Osteoblast (primary cell): ENCODE results near the gene CCT3. TPM values are rescaled to one million over a fixed set of nuclear protein-coding genes. Genes with fewer than 3 reads are reported as not detected.

ENCODE experiments used
- DNase-seq: peaks from one replicate; pipeline ENCODE4 v3.0.0; 2011; ENCODE audit warnings: low spot score, mixed read lengths; ENCODE audit not compliant: insufficient read length; ENCODE audit errors: missing footprints
- H2AFZ ChIP-seq: 2 replicates; pipeline ENCODE4 v1.6.0; 2011; ENCODE audit warnings: mild to moderate bottlenecking, low read length
- H3K27ac ChIP-seq: 2 replicates; pipeline ENCODE4 v1.5.1; 2011; ENCODE audit warnings: mild to moderate bottlenecking, low read depth, low read length, moderate library complexity
- H3K27me3 ChIP-seq: 2 replicates; pipeline ENCODE4 v1.6.0; 2012; ENCODE audit warnings: mild to moderate bottlenecking, control low read depth, inconsistent platforms, low read length, moderate library complexity; ENCODE audit not compliant: insufficient read depth
- H3K36me3 ChIP-seq: 2 replicates; pipeline ENCODE4 v1.5.1; 2011; ENCODE audit warnings: mild to moderate bottlenecking, low read length, control low read depth, moderate library complexity; ENCODE audit not compliant: insufficient read depth
- H3K4me1 ChIP-seq: 2 replicates; pipeline ENCODE4 v1.5.1; 2011; ENCODE audit warnings: mild to moderate bottlenecking, low read length, control low read depth, moderate library complexity; ENCODE audit not compliant: insufficient read depth
- H3K4me2 ChIP-seq: 2 replicates; pipeline ENCODE4 v1.6.0; 2011; ENCODE audit warnings: mild to moderate bottlenecking, low read length; ENCODE audit not compliant: insufficient read depth
- H3K4me3 ChIP-seq: fragments of 200-600 bp; sonication (generic); 3 replicates; pipeline ENCODE4 v1.5.1; 2012; ENCODE audit warnings: mild to moderate bottlenecking, low read length, inconsistent platforms; ENCODE audit not compliant: insufficient read depth
- H3K79me2 ChIP-seq: 2 replicates; pipeline ENCODE4 v1.6.0; 2012; ENCODE audit warnings: mild to moderate bottlenecking, low read length, control low read depth, inconsistent platforms; ENCODE audit not compliant: insufficient read depth
- H3K9me3 ChIP-seq: 2 replicates; pipeline ENCODE4 v1.5.1; 2011; ENCODE audit warnings: low read depth, low read length, control low read depth
- H4K20me1 ChIP-seq: 2 replicates; pipeline ENCODE4 v1.6.0; 2012; ENCODE audit warnings: mild to moderate bottlenecking, low read length, control low read depth; ENCODE audit not compliant: insufficient read depth
- total RNA-seq: library from RNA; depleted of rRNA; stranded (reverse); fragments of >200 nt; gene quantifications from 2 replicates; pipeline ENCODE4 v1.2.3, GENCODE V29; 2012
- TF ChIP-seq, protein P1 (sequence below): IDR thresholded peaks from 2 replicates; pipeline ENCODE4 v1.5.1; 2011; ENCODE audit warnings: mild to moderate bottlenecking, low read depth, low read length, moderate library complexity; ENCODE audit errors: extremely low read depth

Gene CCT3
- total RNA-seq, 1 donor: 258 TPM

DNA sequence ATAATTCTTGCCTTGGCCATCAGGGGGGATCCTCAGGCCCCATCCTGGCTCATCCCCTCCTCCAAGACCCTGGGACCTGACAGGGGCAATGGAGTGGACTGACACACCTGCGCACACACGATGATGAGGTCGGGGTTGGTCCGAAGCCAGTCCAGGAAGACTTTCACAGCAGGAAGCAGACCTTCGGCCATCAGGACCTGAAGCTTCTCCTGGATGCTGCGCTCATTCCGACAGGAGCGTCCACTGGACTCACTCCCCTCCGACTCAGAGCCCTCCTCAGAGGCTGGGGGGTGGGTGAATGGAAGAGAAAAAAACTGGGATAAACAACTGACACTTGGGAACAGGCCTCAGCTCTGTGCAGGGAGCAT is 74.8 kb downstream of the CCT3 start:
- TF ChIP-seq, protein P1, sequence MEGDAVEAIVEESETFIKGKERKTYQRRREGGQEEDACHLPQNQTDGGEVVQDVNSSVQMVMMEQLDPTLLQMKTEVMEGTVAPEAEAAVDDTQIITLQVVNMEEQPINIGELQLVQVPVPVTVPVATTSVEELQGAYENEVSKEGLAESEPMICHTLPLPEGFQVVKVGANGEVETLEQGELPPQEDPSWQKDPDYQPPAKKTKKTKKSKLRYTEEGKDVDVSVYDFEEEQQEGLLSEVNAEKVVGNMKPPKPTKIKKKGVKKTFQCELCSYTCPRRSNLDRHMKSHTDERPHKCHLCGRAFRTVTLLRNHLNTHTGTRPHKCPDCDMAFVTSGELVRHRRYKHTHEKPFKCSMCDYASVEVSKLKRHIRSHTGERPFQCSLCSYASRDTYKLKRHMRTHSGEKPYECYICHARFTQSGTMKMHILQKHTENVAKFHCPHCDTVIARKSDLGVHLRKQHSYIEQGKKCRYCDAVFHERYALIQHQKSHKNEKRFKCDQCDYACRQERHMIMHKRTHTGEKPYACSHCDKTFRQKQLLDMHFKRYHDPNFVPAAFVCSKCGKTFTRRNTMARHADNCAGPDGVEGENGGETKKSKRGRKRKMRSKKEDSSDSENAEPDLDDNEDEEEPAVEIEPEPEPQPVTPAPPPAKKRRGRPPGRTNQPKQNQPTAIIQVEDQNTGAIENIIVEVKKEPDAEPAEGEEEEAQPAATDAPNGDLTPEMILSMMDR: no peak
- peaks cover 18% of the 10 kb centered on the region for H4K20me1 ChIP-seq
- no peak overlapping the region for H3K4me3 ChIP-seq
- H3K9me3 ChIP-seq: no peaks in the 10 kb centered on the region
- peaks cover 4% of the 10 kb centered on the region for H3K79me2 ChIP-seq
- H3K4me2 ChIP-seq: no peak overlapping the region
- H2AFZ ChIP-seq: no peak overlapping the region
- H3K27me3 ChIP-seq: no peaks in the 10 kb centered on the region
- no peak for DNase-seq
- peaks cover 82% of the 10 kb centered on the region for H3K36me3 ChIP-seq
- H3K27ac ChIP-seq: peak overlapping the region; percentile 71
- peaks cover 15% of the 10 kb centered on the region for H3K4me1 ChIP-seq

DNA sequence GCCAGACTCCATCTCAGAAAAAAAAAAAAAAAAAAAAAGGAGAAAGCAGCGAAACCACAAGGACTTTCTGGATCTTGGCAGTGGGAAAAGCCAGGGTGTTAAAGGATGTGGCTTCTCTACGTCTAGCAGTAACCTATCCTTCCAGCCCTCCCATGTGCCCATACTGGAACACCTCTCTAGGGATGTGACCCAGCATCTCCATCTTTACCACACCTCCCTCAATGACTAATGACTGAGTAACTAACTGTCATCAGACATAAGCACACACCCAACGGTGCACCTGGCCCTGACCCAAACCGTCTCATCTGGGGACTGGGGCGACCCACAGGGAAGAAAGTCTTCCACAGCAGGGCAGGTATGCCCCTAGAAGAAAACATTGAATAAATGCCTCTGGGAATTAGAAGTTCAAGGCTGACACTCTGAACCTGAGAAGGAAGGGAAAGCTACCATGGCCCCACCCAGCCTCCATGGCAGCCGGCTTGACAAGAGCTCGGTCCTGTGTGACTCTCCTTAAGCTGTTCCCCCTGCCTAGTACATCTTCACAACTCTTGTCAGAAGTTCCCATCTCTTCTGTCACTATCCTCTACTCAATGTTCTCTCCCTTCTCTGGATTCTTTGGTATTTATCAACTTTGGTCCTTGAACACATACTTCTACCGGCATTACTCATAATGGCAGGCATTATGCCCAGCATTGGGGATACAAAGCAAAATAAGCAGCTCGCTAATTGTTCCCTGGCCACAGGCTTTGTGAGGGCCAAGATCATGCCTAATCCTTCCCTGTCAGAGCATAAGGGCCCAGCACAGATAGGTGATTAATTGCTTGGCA is 75.4 kb downstream of the CCT3 start:
- H3K27me3 ChIP-seq: no peaks in the 10 kb centered on the region
- H2AFZ ChIP-seq: no peak overlapping the region
- H3K4me1 ChIP-seq: peaks cover 15% of the 10 kb centered on the region
- peaks cover 82% of the 10 kb centered on the region for H3K36me3 ChIP-seq
- H3K4me3 ChIP-seq: no peak overlapping the region
- DNase-seq: peak; percentile 97
- H3K4me2 ChIP-seq: peak overlapping the region; percentile 42
- peak overlapping the region; percentile 71 for H3K27ac ChIP-seq
- TF ChIP-seq, protein P1: no peak
- H3K9me3 ChIP-seq: no peaks in the 10 kb centered on the region
- peaks cover 18% of the 10 kb centered on the region for H4K20me1 ChIP-seq
- peaks cover 4% of the 10 kb centered on the region for H3K79me2 ChIP-seq

DNA sequence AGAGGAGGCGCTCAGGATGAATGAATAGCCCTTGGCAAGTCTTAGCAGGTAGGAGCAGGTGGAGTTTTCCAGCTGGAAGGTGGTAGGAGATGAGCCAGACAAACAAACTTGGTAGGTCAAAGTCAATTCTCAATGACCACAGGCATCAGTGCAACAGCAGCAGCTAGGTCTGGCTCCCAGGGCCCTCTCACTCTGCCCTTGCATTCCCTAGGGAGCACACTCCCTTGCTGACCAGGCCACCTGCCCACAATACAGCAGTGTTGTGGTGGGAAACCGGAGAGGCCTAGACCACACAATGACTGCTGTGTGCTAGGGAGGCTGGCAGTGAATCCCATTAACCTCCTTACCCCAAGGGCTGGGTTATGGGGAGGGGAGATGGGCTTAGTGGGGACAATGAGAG is 77.2 kb downstream of the CCT3 start:
- H3K9me3 ChIP-seq: no peaks in the 10 kb centered on the region
- H3K36me3 ChIP-seq: peaks cover 80% of the 10 kb centered on the region
- peaks cover 18% of the 10 kb centered on the region for H4K20me1 ChIP-seq
- no peak overlapping the region for H3K4me3 ChIP-seq
- DNase-seq: no peak
- no peaks in the 10 kb centered on the region for H3K27me3 ChIP-seq
- no peak overlapping the region for H3K4me2 ChIP-seq
- TF ChIP-seq, protein P1: no peak
- H3K27ac ChIP-seq: no peak overlapping the region
- peaks cover 15% of the 10 kb centered on the region for H3K4me1 ChIP-seq
- H3K79me2 ChIP-seq: peaks cover 4% of the 10 kb centered on the region
- no peak overlapping the region for H2AFZ ChIP-seq

DNA sequence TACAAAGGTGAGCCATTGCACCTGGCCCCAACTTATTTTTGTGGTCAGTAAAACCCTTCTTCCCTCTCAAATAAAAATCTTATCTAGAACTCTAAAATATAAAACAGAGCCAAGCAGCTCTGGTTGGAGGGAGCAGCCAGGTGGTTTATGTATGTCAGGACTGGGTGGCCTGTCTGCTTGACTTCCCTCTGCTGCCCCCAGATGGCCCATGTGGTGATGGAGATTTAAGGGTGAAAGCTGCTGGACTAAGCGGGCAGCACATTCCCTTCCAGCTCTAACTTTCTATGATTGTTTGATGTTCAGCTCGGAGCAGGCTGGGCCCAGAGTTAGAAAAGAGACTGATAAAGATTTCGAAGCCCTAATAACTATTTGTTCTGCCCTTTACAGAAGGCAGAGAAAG is 78.3 kb downstream of the CCT3 start:
- Histone ChIP-seq H2AFZ (no peak overlapping the region), H3K4me1 (peaks cover 15% of the 10 kb centered on the region), H3K27me3 (no peaks in the 10 kb centered on the region), H3K4me2 (no peak overlapping the region), H3K4me3 (no peak overlapping the region), H3K27ac (no peak overlapping the region), H3K9me3 (no peaks in the 10 kb centered on the region), H4K20me1 (peaks cover 18% of the 10 kb centered on the region), H3K36me3 (peaks cover 74% of the 10 kb centered on the region), H3K79me2 (peaks cover 4% of the 10 kb centered on the region)
- TF ChIP-seq, protein P1: peak; percentile 30
- no peak for DNase-seq
